Esophagus muscularis mucosa (tissue), 3 donors: ENCODE measurements around the gene TRMO.

ENCODE experiments used
- CTCF ChIP-seq, 3 experiments: fragments of 200-600 bp in 2 of 3; fragments of 450-650 bp in 1 of 3; sonication (generic) in 2 of 3; IDR thresholded peaks; one replicate each; pipeline ENCODE4 v1.5.1; 2017 to 2019; ENCODE audit warnings: antibody characterized with exemption in 3 of 3, mild to moderate bottlenecking in 2 of 3, moderate library complexity in 1 of 3
- POLR2A ChIP-seq: fragments of 450-650 bp; IDR thresholded peaks from one replicate; pipeline ENCODE4 v1.6.1; 2017; ENCODE audit warnings: antibody characterized with exemption, moderate library complexity, mild to moderate bottlenecking, low read depth

DNA sequence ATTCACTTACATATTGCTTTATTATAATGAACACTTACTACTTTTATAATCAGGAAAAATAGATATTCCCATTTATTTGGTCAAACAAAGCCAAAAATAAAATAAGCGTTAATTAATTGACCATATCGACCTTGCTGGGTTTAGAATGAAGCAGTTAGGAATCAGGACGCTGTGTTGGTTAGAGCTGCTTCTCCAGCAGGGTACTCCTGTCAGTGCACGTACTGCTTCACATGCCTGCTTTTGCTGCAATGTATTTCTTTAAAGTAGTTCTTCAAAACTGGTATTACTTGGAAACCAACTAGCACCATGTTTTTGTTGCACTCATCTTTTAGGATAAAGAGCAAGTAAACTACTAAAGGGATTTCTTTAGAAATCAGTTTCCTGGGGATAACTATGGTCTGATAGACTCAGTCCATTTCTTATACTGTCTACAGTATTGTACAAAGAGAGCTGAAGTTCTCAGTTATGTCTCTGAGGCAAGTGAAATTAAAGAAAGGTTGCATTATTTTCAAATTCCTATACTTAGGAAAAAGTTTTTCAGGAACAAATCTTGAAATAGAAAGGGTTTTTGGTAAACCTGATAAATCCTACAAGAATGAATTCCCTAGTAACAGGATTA, 6.8 kb upstream of the TRMO start:
- TF ChIP-seq CTCF (IDR thresholded peaks at IDR 0.05) (no peak), POLR2A (no peak)
